Activated CD4-positive, alpha-beta T cell treated with anti-CD3 and anti-CD28 coated beads for 4 hours (primary cell): ENCODE data around the gene LY9.
"Not testable (repeated sequence)": the region's sequence is repeated elsewhere in the genome, so short reads cannot be mapped to it uniquely, and the experiment has no call there.

ENCODE experiments used
- DNase-seq, 2 donors: peaks; one replicate each; pipeline ENCODE4 v3.0.0-alpha.2; 2020

Gene LY9

GRCh38 chr1:160776178-160776577 lies 19.8 kb upstream of the LY9 start:
- DNase-seq, result no peak

- peak in 1 of 2 donors; percentile 61 for DNase-seq
These were observed 18.4 kb upstream of the LY9 start for GRCh38 chr1:160777486-160778089.

DNA sequence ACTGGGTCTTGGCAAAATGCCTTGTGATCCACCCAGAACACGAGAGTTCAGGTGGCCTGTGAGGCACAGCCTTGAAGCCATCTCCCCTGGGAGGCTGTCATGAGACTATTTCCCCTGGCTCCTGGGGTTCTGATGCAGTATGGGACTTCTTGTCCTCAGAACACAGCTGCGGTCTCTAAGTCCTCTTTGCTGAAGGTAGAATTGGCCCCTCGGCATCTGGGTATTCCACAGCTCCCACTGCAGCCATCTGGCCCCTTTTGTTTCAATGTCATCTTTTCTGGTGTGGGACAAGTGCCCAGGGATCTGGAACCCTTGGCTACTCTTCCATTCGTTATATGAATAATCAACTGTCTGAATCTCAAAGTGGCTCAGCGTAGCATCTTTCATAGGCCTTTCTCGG lies 17.0 kb upstream of the LY9 start:
- DNase-seq, result no peak

GRCh38 chr1:160779626-160780397 lies 16.2 kb upstream of the LY9 start:
- peak in 1 of 2 donors; percentile 41 for DNase-seq

DNA sequence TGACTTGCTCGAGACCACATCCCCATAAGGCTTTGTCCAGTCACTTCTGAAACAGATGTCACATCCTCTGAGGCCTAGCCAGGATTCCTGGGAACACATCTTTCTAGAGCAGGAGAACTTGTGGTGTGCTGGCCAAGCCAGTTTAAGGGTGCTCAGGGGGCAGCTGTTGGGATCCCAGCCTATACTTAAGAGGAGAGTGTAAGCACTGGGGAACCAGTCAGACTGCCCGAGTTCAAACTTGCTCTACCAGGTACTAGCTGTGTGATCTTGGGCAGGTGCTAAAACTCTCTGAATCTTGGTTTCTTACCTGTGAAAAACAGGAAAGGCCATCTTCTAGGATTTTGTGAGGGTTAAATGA lies 15.6 kb upstream of the LY9 start:
- no peak for DNase-seq

DNA sequence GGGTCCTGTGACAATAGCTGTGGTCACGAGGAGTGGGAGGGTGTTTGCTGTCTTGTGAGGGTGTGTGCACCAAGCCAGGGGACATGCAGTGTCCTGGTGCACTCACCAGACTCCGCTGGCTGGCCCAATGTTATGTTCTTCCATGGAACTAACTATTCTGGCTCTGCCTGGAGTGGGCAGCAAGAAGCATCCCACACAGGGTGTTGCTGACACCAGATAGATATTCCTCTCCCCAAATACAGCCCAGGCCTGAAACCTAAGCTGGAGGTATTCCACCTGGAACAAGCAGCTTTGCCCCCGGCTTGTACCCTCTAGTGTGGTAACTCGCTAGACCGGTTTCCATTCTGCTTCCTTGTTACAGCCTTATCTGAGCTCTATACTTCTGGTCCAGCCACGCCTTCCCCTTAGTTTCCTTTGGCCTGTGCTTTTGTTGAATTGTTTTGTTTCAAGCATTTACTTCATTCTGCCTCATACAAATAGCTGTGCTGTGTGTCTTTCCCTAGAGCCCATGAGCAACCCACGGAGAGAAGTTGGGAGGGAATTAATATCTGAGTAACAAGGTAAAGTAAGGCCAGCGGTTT lies 14.7 kb upstream of the LY9 start:
- DNase-seq, result no peak

DNA sequence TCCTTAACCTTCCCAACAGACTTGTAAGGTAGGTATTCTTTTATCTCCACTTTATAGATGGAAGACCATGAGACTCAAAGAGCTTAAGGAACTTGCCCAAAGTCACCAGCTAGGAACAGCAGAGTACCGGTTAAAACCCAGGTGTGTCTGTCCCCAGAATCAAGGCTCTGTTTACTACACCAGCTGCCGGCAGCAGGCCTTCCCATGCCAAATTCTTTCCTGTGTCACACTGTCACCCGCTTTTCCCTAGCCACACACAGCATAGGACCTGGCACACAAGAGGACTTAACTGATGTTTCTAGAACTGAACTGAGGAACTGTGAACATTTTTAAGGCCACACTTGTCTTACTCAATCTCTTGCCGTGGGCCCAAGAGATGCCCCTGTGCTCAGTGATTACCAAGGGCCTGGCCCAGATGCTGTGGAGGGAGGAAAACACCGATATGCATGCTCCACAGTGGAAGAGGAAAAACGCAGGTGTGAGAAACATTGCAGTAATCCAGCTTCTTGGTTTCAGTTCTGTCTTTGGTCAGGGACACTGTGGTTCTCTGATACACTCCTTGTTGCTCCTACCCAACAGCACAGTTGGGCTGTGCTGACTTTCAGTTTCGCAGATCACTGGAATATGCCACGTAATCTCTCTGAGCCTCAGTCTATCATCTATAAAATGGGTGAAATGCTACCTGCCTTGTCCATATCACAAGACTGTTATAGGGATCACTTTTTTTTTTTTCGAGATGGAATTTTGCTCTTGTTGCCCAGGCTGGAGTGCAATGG lies 13.9 kb upstream of the LY9 start:
- DNase-seq, result no peak

- not testable (repeated sequence) for DNase-seq
These were observed 12.8 kb upstream of the LY9 start for GRCh38 chr1:160782988-160783765.

GRCh38 chr1:160789051-160789701 lies 6.8 kb upstream of the LY9 start:
- DNase-seq, result no peak

DNA sequence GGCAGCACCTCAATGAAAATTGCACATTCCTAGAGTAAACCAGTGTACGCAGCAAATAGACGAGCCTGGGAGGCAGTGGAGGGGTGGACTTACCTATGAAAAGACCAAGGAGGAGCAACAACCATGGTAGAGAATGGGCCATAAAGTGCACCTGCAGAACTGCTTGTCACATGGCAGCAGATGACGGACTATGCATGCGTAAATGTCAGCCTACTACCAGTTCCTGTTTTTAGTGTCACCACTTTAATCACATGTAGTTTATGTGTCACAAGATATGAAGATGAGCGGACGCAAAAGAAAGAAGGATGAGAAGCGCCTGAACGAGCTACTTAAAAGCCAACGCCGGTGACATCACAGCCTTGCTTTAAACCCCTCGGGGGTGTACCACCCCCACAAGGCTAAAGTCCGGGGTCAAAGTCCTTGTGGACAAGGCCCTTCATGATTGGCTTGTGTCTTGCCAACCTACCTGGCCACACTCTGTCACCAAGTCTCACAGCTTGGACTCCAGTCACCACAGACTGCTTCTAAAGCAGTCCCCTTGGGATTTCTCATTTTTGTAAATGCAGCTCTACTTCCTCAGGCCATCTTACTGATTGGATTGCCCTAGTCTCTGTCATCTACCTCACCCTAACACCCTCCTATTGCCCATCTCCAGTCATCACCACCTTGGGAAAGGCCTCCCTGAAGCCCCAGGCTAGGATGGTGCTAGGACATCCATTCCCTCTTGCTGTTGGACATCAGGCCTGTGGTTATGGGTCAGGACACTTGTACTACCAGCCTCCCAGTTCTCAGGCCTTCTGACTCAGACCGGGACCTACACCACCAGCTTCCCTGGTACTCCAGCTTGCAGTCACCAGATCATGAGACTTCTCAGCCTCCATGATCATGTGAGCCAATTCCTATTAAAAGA lies 6.0 kb upstream of the LY9 start:
- DNase-seq, result no peak

- DNase-seq, result no peak
These were observed 1.6 kb upstream of the LY9 start for GRCh38 chr1:160794376-160794775.

DNA sequence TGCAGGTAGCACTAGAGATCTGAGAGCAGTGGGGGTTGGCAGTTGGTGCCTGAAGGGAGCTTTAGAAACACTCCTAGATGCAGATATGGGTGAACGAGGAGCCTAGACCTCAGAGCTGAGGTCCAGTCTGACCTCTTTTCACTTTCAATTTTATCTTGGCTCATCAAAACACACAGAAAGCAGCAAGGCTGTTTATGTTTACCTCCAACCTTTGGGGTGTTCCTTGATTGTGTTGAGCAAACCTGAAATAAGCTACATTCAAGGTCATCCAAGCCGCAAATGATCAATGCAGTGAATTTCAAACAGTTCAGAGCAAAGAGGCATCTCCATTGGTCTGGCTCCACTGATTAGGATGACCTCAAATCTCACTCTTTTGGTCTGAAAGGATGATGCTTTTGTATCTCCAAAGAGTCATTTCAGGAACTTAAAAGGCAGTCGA lies 1.3 kb downstream of the LY9 start:
- DNase-seq, result no peak

- peak; percentile 44 to 46 for DNase-seq
These were observed 1.9 kb downstream of the LY9 start for GRCh38 chr1:160797861-160798273.

DNA sequence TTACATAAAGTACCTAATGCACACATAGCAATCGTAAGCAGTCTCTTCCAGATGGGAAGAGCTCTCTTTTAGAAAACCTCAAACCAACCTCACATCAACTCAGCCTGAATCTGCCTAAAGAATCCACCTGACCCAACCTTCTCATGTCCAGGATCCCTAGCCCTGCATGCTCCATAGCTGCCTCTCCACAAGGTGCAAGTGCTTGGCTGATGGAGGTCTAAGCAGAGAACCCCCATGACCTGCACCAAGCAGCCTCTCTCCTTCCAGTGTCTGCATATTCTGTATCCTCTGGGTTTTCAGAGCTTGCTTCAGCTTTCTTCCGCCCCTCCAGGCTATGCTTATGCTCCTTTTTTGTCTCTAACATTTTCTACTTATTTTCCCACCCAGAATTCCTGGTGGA lies 2.5 kb downstream of the LY9 start:
- no peak for DNase-seq

DNA sequence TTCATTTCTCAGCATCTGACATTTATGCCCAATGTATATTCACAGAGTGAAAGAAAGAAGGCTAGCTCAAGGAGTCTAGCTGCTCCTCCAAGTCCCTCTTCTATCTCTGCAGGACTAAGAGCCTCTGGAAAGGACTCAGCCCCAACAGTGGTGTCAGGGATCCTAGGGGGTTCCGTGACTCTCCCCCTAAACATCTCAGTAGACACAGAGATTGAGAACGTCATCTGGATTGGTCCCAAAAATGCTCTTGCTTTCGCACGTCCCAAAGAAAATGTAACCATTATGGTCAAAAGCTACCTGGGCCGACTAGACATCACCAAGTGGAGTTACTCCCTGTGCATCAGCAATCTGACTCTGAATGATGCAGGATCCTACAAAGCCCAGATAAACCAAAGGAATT lies 3.7 kb downstream of the LY9 start:
- no peak for DNase-seq

GRCh38 chr1:160800142-160800541 lies 4.2 kb downstream of the LY9 start:
- no peak for DNase-seq

GRCh38 chr1:160800645-160801408 lies 4.9 kb downstream of the LY9 start:
- DNase-seq, result no peak

DNA sequence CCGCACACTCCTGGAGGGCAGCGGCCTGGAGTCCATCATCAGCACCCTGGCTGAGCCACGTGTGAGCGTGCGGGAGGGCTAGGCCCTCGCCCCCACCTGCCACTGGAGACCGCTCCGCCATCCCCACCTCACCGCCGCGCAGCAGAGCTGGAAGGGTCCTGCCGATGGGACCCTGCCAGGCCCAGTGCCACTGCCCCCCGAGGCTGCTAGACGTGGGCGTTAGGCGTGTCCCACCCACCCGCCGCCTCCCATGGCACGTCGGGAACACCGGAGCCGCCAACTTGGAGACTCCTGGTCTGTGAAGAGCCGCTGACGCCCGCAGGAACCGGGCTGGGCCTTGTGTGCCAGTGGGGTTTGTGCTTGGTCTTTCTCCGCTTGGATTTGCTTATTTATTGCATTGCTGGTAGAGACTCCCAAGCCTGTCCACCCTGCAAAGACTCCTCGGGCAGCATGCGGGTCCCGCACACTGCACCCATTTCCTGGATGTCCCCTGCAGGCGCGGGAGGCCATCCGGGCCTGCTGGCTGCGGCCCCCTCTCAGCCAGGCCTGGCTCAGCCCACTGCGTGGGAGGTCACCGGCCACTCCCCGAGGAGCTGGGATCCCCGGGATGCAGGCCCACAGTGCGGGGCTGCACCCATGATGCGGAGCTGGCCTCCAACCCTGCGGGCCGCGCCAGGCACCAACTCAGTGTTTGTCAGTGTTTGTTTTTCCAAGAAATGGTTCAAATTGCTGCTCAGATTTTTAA lies 6.0 kb downstream of the LY9 start:
- no peak for DNase-seq

DNA sequence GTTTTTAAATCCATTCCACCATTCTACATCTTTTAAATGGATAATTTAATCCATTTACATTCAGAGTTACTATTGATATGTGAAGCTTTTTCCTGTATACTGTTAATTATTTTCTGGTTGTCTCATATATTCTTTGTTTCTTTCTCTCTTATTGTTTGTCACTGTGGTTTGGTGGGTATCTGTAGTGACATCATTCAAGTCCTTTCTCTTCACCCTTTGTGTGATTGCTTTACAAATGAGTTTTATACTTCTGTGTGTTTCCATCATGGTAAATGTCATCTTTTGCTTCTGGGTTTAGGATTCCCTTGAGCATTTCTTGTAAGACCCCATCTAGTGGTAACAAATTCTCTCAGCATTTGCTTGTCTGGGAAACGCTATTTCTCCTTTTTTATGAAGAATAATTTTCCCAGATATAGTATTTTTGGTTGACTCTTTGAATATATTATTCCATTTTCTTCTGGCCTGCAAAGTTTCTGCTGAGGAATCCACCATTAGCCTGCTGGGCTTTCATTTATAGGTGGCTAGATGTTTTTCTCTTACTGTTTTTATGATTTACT lies 10.2 kb downstream of the LY9 start:
- DNase-seq, result no peak
